Parathyroid adenoma (tissue), 2 donors: ENCODE data around the gene PHKB.
A peak's percentile ranks its signal among the peaks of the same experiment; 100 is the strongest.
"Not testable (repeated sequence)": the region's sequence is repeated elsewhere in the genome, so short reads cannot be mapped to it uniquely, and the experiment has no call there.

Experiments
- H2AFZ ChIP-seq: fragments of 300-600 bp; sonication (generic); one replicate; pipeline ENCODE4 v1.7.0; 2017; ENCODE audit warnings: antibody characterized with exemption, mild to moderate bottlenecking
- H3K27ac ChIP-seq: fragments of 300-600 bp; sonication (generic); one replicate; pipeline ENCODE4 v1.7.0; 2017
- H3K27me3 ChIP-seq: fragments of 300-600 bp; sonication (generic); one replicate; pipeline ENCODE4 v1.7.0; 2017; ENCODE audit warnings: low read length; ENCODE audit not compliant: control insufficient read depth, insufficient read depth
- H3K36me3 ChIP-seq: fragments of 300-600 bp; sonication (generic); one replicate; pipeline ENCODE4 v1.7.0; 2017; ENCODE audit warnings: low read length; ENCODE audit not compliant: control insufficient read depth, insufficient read depth
- H3K4me1 ChIP-seq: fragments of 300-600 bp; sonication (generic); one replicate; pipeline ENCODE4 v1.7.0; 2017; ENCODE audit warnings: control low read depth
- H3K4me2 ChIP-seq: fragments of 300-600 bp; sonication (generic); one replicate; pipeline ENCODE4 v1.7.0; 2017; ENCODE audit warnings: low read length
- H3K4me3 ChIP-seq: fragments of 300-600 bp; sonication (generic); one replicate; pipeline ENCODE4 v1.7.0; 2017; ENCODE audit warnings: low read depth, low read length
- H3K79me2 ChIP-seq: fragments of 300-600 bp; sonication (generic); one replicate; pipeline ENCODE4 v1.7.0; 2017; ENCODE audit warnings: control low read depth
- H3K9ac ChIP-seq: fragments of 300-600 bp; sonication (generic); one replicate; pipeline ENCODE4 v1.7.0; 2017; ENCODE audit warnings: mild to moderate bottlenecking
- H3K9me3 ChIP-seq: fragments of 300-600 bp; sonication (generic); one replicate; pipeline ENCODE4 v1.7.0; 2017; ENCODE audit warnings: low read length; ENCODE audit not compliant: control insufficient read depth
- TF ChIP-seq, protein P1 (sequence below): fragments of 300-600 bp; sonication (generic); IDR thresholded peaks from one replicate; pipeline ENCODE4 v1.7.0; 2017; ENCODE audit warnings: antibody characterized with exemption, mild to moderate bottlenecking
- donor health status: primary hyperparathyroidism.

The PHKB gene

DNA sequence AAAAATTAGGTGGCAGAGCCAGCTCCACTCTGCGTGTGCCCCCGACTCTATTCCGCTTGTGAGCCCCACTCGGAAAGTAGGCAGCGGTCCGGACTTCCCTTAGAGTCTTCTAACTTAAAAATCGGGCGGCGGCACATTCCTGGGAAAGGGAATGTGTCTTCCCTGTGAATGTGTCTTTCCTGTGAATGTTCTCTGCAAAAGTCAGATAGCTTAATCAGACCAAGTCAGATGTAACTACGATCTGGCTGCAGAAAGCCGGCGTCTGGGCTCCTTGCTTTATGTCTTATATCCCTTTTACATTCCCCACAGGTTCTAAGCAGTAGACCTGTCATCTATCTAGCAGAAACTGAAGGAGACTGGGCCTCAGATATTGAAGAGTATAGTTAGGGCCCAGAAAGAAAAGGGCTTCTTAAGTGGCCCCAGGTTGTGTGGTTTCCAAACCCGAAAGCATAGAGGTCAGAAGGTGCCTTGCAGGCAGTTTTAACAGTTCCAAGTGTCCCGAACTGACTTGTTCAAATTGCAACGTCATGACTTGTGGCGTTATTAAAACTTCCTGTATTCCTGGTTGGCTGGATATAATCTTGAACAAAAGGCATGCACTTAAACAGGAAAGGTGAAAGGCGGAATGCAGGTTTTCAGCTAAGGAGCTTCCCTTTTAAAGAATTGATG, 601 bp downstream of the PHKB start:
- H3K9me3 ChIP-seq: no peaks in the 10 kb centered on the region
- H3K27me3 ChIP-seq: no peaks in the 10 kb centered on the region
- peaks cover 11% of the 10 kb centered on the region for H3K79me2 ChIP-seq
- peak overlapping the region; percentile 88 for H2AFZ ChIP-seq
- no peaks in the 10 kb centered on the region for H3K36me3 ChIP-seq
- TF ChIP-seq, protein P1, sequence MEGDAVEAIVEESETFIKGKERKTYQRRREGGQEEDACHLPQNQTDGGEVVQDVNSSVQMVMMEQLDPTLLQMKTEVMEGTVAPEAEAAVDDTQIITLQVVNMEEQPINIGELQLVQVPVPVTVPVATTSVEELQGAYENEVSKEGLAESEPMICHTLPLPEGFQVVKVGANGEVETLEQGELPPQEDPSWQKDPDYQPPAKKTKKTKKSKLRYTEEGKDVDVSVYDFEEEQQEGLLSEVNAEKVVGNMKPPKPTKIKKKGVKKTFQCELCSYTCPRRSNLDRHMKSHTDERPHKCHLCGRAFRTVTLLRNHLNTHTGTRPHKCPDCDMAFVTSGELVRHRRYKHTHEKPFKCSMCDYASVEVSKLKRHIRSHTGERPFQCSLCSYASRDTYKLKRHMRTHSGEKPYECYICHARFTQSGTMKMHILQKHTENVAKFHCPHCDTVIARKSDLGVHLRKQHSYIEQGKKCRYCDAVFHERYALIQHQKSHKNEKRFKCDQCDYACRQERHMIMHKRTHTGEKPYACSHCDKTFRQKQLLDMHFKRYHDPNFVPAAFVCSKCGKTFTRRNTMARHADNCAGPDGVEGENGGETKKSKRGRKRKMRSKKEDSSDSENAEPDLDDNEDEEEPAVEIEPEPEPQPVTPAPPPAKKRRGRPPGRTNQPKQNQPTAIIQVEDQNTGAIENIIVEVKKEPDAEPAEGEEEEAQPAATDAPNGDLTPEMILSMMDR: no peak
- peak overlapping the region; percentile 81 for H3K4me2 ChIP-seq
- peak overlapping the region; percentile 88 for H3K4me3 ChIP-seq
- peaks cover 8% of the 10 kb centered on the region for H3K4me1 ChIP-seq
- H3K27ac ChIP-seq: peak overlapping the region; percentile 99
- peak overlapping the region; percentile 87 for H3K9ac ChIP-seq

DNA sequence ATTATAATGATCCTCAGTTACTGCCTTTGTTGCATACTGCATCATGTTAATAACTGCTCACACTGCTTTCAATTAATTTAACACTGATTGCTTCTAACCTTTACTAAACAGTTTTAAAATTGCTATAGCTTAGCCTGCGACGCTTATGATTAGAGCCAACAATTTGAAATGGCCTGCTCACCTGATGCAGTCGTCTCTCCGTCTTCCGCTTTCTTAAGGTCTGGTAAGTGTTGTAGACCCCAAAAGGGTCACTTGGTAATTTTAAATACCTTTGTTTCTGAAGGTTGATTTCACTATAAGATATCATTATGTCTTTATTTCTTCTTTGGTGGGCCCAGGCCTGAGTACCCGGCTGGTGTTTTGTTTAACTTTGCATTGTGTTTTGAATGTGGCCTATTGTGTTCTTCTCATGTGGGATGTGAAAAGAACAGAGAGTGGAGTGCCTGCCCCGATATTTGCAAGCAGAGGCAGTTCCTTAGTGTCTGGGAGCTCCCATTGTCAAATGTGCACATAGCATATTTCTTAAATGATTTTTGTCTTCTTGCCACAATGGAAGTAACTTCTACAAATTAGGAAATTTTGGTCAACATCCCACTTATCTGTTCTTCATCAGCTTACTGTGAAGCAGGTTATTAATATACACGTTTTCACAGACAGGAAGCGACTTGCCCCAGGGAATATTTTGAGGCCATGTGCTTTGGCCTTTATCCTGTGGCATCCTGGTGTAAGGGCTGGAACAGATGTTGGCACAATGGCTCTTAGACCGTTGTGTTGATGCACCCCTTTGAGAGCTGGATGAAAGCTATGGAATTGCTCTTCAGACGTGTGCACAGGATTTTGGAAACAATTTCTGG, 2.9 kb downstream of the PHKB start:
- Histone ChIP-seq H2AFZ (no peak overlapping the region), H3K9me3 (no peaks in the 10 kb centered on the region), H3K4me2 (no peak overlapping the region), H3K79me2 (peaks cover 19% of the 10 kb centered on the region), H3K27ac (no peak overlapping the region), H3K9ac (no peak overlapping the region), H3K4me1 (peaks cover 13% of the 10 kb centered on the region), H3K4me3 (no peak overlapping the region), H3K36me3 (no peaks in the 10 kb centered on the region), H3K27me3 (no peaks in the 10 kb centered on the region)
- TF ChIP-seq, protein P1: no peak

DNA sequence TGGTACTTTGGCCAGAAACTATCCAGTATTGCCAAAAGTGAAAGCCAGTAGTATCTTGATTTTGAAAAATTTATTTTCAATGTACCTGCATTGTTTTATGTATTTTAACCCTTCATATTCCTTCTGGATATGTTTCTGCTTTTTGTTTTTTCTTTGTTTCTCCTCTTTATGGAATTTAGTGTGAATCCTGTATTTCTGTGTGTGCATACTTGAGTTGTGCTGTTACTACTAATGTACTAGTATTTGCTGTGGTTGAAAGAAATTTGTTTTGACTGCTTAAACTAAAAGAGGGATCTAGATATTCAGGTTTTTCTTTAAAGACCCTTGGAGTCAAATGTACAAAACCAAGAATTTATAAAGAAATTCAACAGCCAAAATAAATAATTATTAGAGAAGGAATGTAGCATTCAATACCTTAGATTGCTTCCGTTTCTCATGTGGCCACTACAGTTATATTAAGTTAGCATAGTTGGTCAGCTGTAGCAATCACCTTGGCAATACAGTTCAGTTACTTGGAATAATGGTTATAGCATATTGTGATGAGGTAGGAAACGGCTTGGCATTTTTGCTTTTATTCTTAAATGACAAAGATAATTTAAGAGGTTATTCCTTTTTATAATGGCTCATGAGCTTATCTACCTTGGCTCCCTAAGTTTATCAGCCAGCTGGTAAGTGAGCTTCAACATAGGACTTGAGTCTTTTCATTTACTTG, 4.9 kb downstream of the PHKB start:
- no peak overlapping the region for H3K4me2 ChIP-seq
- no peak overlapping the region for H3K9ac ChIP-seq
- peaks cover 6% of the 10 kb centered on the region for H3K4me1 ChIP-seq
- H3K27ac ChIP-seq: no peak overlapping the region
- no peak overlapping the region for H3K4me3 ChIP-seq
- peaks cover 25% of the 10 kb centered on the region for H3K79me2 ChIP-seq
- H2AFZ ChIP-seq: no peak overlapping the region
- H3K36me3 ChIP-seq: no peaks in the 10 kb centered on the region
- no peaks in the 10 kb centered on the region for H3K9me3 ChIP-seq
- no peaks in the 10 kb centered on the region for H3K27me3 ChIP-seq
- TF ChIP-seq, protein P1: no peak

DNA sequence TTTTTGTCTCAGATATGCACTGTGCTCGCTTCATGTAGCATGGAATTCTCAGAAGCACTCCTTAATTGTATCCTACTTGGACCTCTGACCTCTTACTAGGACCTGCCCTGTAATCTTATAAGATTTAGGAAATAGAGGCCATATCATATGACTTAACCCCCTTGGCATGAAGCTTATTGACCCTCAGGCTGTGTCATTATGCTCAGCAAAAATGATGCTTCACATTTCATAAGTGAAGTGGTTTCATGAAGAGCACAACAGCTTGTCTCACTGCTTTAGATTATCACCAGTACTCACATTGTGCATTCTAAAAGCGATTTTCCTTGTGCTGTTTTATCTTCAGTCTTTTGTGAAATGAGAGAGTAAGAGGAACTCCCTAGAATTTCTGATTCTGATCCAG, 6.4 kb downstream of the PHKB start:
- TF ChIP-seq, protein P1: no peak
- H3K27me3 ChIP-seq: no peaks in the 10 kb centered on the region
- H3K4me2 ChIP-seq: no peak overlapping the region
- H3K4me1 ChIP-seq: peaks cover 6% of the 10 kb centered on the region
- H3K79me2 ChIP-seq: peaks cover 33% of the 10 kb centered on the region
- H3K27ac ChIP-seq: no peak overlapping the region
- no peaks in the 10 kb centered on the region for H3K9me3 ChIP-seq
- no peak overlapping the region for H3K4me3 ChIP-seq
- H3K9ac ChIP-seq: no peak overlapping the region
- no peak overlapping the region for H2AFZ ChIP-seq
- no peaks in the 10 kb centered on the region for H3K36me3 ChIP-seq

DNA sequence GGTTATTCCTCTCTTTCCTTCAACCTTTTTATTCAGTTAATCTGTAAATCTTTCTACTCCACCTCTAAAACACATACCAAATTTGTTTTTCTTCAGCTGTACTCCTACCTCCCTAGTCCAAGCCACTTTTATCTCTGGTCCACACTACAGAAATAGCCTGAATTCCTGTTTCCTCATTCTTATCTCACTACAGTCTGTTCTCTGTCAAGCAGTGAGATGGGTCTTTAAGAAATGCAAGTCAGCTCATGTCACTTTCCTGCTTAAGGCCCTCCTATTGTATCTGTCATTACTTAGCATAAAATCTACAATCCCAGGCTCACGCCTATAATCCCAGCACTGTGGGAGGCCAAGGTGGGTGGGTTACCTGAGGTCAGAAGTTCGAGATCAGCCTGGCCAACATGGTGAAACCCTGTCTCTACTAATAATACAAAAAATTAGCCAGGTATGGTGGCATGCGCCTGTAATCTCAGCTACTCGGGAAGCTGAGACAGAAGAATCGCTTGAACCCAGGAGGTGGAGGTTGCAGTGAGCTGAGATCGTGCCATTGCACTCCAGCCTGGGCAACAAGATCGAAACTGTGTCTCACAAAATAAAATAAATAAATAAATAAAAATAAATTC, 7.0 kb downstream of the PHKB start:
- not testable (repeated sequence) for H3K9ac ChIP-seq, H3K9me3 ChIP-seq, H2AFZ ChIP-seq, H3K36me3 ChIP-seq, H3K4me1 ChIP-seq, H3K27me3 ChIP-seq, H3K27ac ChIP-seq, H3K4me3 ChIP-seq
- H3K4me2 ChIP-seq: peak overlapping the region; percentile 7
- H3K79me2 ChIP-seq: peaks cover 33% of the 10 kb centered on the region
